H4 (cell line): Measurements from ENCODE around the gene SGIP1. TPM values are rescaled to one million over a fixed set of nuclear protein-coding genes. Genes with fewer than 3 reads are reported as not detected.
"Not testable (repeated sequence)": the region's sequence is repeated elsewhere in the genome, so short reads cannot be mapped to it uniquely, and the experiment has no call there.

Experiments
- DNase-seq: peaks from one replicate; pipeline ENCODE4 v3.0.0-alpha.2; 2015; ENCODE audit warnings: low spot score
- total RNA-seq: library from RNA; depleted of rRNA; stranded (reverse); fragments of >200 nt; shearing (Covaris generic); gene quantifications from 2 replicates; pipeline ENCODE4 v1.2.3, GENCODE V29; 2014

SGIP1 gene
- total RNA-seq, 1 experiment from 2014 or later, result 1.1 TPM

GRCh38 chr1:66730462-66730861 lies 196.5 kb downstream of the SGIP1 start:
- DNase-seq, result no peak

- no peak for DNase-seq
These were observed 197.4 kb downstream of the SGIP1 start for GRCh38 chr1:66731170-66731865.

GRCh38 chr1:66732407-66733166 lies 198.6 kb downstream of the SGIP1 start:
- DNase-seq, result no peak

- no peak for DNase-seq
These were observed 199.5 kb downstream of the SGIP1 start for GRCh38 chr1:66733348-66734017.

- DNase-seq, result not testable (repeated sequence)
These were observed 200.6 kb downstream of the SGIP1 start for GRCh38 chr1:66734531-66734930.

- DNase-seq, result no peak
These were observed 203.9 kb downstream of the SGIP1 start for GRCh38 chr1:66737836-66738235.

- no peak for DNase-seq
These were observed 205.6 kb downstream of the SGIP1 start for GRCh38 chr1:66739401-66740157.

GRCh38 chr1:66745451-66745850 lies 211.5 kb downstream of the SGIP1 start:
- no peak for DNase-seq

- no peak for DNase-seq
These were observed 213.5 kb downstream of the SGIP1 start for GRCh38 chr1:66747501-66747900.

GRCh38 chr1:66750577-66750976 lies 216.6 kb downstream of the SGIP1 start:
- no peak for DNase-seq

GRCh38 chr1:66751160-66751559 lies 217.2 kb downstream of the SGIP1 start:
- DNase-seq, result no peak

GRCh38 chr1:66752000-66752592 lies 218.1 kb downstream of the SGIP1 start, which contains the start of gene DYNLT5:
Gene DYNLT5, plus strand, starts transcription at chr1:66752459. Its CDS starts 2,200 bp downstream, at chr1:66754659.
- DNase-seq, result no peak

GRCh38 chr1:66752671-66753371 lies 218.9 kb downstream of the SGIP1 start:
- no peak for DNase-seq

- no peak for DNase-seq
These were observed 223.8 kb downstream of the SGIP1 start for GRCh38 chr1:66757722-66758240.

GRCh38 chr1:66758241-66758755 lies 224.3 kb downstream of the SGIP1 start:
- no peak for DNase-seq

- no peak for DNase-seq
These were observed 226.6 kb downstream of the SGIP1 start for GRCh38 chr1:66760506-66760905.

GRCh38 chr1:66761221-66761620 lies 227.3 kb downstream of the SGIP1 start:
- DNase-seq, result no peak

- DNase-seq, result peak; percentile 43
These were observed 231.1 kb downstream of the SGIP1 start for GRCh38 chr1:66764994-66765578.

GRCh38 chr1:66767626-66768025 lies 233.7 kb downstream of the SGIP1 start:
- no peak for DNase-seq

- DNase-seq, result no peak
These were observed 235.0 kb downstream of the SGIP1 start for GRCh38 chr1:66768965-66769364.
